ENCODE results near the gene TLE6.
"Not testable (repeated sequence)": the region's sequence is repeated elsewhere in the genome, so short reads cannot be mapped to it uniquely, and the experiment has no call there.

TLE6 gene
- 0 to 0.27 (median 0.14) reads per million in 4 donors for total RNA-seq

- DNase-seq, result peak; percentile 85 to 94 (median 91)
These were observed at the start of gene TLE6 for GRCh38 chr19:2977001-2977745. TSS of gene TLE6 (plus strand) at chr19:2977564. CDS start at chr19:2978234, 670 bp downstream.

- DNase-seq, result no peak
These were observed 43.9 kb upstream of the TLE6 start for GRCh38 chr19:2933490-2933910.

DNA sequence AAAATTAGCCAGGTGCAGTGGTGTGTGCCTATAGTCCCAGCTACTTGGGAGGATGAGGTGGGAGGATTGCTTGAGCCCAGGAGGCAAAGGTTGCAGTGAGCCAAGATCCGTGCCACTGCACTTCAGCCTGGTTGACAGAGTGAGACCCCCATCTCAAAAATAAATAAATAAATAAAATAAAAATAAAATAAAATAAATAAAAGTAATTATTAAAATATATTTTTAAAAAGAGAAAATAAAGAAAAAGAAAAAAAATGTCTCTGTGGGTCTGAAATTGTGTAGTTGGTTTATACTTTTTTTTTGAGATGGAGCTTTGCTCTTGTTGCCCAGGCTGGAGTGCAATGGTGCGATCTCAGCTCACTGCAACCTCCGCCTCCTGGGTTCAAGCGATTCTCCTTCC, 41.5 kb upstream of the TLE6 start:
- not testable (repeated sequence) for DNase-seq

- no peak for DNase-seq
These were observed 34.3 kb upstream of the TLE6 start for GRCh38 chr19:2942928-2943640.

DNA sequence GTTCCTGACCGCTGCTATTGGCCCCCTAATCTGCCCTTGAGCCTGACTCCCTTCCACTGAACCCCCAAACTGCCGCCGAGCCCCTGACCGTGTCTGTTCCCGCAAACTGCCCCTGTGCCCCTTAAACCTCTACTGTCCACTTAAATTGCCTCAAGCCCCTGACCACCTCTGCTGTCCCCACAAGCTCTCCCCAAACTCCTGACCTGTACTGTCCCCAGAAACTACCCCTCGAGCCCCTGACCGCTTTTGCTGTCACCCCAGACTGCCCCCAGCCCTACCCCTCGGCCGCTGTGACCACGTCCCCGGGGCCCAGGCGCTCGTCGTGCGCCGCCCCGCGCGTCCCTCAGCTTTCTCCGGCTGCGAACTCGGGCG, 33.0 kb upstream of the TLE6 start:
- no peak for DNase-seq

DNA sequence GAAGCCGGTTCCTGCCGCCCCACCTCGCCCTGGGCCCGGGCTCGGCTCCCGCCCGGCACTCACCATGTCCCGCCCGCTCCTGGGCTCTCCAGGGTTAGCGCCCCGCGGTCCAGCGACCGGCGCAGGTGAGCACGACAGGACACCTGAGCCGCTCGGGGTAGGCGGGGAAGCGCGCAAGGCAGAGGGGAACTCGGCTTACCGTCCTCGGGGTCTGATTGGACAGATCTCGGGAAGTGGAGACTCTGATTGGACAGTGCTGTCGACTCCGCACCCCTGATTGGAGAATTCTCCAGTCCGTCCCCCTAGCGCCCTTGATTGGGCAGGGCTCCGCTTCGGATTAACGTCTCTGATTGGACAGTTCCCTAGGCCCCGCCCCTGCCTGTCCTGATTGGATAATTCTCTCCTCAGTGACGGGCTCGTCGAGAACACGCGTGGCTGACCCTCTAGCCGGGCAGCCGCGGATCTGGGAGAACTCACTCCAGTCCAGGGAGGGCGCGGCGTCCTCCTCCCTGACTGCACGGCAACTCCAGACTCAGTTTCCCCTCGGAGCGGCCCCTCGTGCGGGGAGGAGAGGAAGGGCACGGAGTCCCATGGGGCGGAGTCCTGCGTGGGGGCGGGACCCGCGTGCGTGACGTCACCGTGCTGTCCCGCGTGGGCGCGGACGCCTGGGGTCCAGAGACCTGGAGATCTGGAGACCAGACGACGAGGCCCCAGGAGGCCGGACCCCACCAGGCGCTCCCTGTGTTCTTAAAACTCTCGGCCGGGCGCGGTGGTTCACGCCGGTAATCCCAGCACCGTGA, 32.4 kb upstream of the TLE6 start, which contains the start of gene ZNF77:
ZNF77 (minus strand) TSS at position 197 of the 800 bp plus-strand sequence; CDS start at position 66, 131 bp downstream.
- DNase-seq, result peak; percentile 95 to 100 (median 98)

DNA sequence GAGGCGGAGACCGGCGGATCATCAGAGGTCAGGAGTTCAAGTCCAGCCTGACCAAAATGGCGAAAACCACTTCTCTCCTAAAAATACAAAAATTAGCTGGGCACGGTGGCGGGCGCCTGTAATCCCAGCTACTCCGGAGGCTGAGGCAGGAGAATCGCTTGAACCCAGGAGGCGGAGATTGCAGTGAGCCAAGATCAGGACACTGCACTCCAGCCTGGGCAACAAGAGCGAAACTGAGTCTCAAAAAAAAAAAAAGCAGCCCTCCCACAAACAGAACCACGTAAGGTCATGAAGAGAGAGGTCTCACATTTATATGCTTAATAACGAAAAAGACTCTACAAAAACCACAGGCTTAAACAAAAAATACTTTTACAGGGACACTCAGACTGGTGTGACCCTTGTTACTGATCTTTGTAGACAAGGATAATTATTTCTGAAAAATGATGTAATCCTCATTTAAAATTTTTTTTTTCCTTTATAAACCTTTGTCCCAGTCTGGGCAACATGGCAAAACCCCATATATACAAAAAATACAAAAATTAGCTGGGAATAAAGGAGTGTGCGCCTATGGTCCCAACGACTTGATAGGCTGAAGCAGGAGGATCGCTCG, 31.7 kb upstream of the TLE6 start:
- no peak for DNase-seq

DNA sequence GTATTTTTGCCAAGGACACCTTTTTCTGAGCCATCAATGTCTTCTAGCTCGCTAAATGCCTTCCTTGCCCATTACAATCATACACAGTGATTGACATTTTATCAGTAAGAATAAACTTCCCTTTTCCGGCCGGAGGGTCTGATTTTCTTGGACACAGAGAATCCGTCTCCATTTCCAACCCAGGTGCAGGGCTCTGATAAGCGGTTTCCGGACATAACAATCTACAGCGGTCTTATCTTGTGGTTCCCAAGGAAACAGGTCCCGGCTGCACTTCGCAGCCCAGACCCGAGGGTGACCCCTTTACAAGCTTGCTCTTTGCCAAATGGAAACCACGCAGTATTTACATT, 27.5 kb upstream of the TLE6 start:
- no peak for DNase-seq

GRCh38 chr19:2950286-2951124, 26.9 kb upstream of the TLE6 start:
- DNase-seq, result peak; percentile 99 to 100 (median 100)

GRCh38 chr19:2952953-2953481, 24.3 kb upstream of the TLE6 start:
- no peak for DNase-seq

- DNase-seq, result no peak
These were observed 20.2 kb upstream of the TLE6 start for GRCh38 chr19:2957160-2957559.

DNA sequence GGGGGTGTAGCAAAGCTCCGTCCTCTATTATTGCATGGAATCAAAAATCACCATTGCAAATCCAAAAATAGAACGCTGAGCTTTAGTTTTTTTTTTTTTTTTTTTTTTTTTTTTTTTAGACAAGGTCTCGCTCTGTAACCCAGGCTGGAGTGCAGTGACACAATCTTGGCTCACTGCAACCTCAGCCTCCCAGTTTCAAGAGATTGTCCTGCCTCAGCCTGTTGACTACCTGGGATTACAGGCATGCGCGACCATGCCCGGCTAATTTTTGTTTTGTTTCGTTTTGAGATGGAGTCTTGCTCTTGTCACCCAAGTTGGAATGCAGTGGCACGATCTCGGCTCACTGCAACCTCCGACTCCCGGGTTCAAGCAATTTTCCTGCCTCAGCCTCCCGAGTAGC, 17.2 kb upstream of the TLE6 start:
- no peak for DNase-seq

GRCh38 chr19:2962018-2962670, 15.2 kb upstream of the TLE6 start:
- peak in 3 of 5 donors; percentile 32 to 73 (median 58) for DNase-seq

GRCh38 chr19:2963122-2963521, 14.2 kb upstream of the TLE6 start:
- DNase-seq, result no peak

DNA sequence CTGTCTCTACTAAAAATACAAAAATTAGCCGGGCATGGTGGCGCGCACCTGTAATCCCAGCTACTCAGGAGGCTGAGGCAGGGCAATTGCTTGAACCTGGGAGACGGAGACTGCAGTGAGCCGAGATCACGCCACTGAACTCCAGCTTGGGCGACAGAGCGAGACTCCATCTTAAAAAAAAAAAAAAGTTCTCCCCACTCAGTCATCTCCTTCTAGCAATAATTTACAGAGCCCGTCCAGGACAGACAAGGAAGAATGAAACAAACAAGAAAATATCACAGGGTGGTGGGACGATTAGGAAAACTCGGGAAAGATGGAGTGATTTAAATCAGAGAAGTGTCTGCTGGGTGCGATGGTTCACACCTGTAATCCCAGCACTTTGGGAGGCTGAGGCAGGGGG, 13.7 kb upstream of the TLE6 start:
- DNase-seq, result not testable (repeated sequence)

DNA sequence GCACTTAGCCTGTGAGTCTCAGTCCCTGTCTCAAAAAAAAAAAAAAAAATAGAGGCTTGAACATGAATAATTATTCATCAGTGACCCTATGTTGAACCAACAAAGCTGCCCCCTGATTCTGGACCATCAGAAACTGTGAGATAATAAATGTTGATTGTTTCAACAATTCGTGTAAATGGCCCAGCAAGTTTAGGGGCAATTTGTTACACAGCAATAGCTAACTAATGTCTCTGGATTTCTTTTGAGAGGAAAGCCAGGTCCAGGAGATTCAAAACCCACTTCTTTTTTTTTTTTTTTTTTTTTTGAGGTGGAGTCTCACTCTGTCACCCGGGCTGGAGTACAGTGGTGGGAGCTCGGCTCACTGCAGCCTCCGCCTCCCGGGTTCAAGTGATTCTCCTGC, 12.5 kb upstream of the TLE6 start:
- DNase-seq, result no peak

- DNase-seq, result no peak
These were observed 9.4 kb upstream of the TLE6 start for GRCh38 chr19:2967972-2968371.

- no peak for DNase-seq
These were observed 8.3 kb upstream of the TLE6 start for GRCh38 chr19:2969104-2969504.

DNA sequence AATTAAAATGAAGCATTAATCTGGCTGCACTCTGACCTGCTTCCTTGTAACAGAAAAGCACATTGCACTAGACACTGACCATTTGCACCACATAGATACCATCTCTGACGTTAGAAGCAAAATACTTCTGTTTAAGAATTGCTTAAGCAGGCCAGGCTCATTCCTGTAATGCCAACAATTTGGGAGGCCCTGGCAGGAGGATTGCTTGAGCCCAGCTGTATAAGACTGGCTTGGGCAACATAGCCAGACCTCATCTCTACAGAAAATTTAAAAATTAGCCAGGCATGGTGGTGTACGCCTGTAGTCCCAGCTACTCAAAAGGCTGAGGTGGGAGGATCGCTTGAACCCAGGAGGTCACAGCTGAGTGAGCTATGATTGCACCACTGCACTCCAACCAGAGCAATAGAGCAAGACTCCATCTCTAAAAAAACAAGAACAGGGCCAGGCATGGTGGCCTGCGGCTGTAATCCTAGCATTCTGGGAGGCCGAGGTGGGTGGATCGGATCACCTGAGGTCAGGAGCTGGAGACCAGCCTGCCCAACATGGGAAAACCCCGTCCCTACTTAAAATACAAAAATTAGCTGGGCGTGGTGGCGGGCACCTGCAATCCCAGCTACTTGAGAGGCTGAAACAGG, 7.0 kb upstream of the TLE6 start:
- no peak for DNase-seq

GRCh38 chr19:2973229-2973628, 4.1 kb upstream of the TLE6 start:
- DNase-seq, result no peak

All from T-helper 1 cell (primary cell).